Astrocyte (in vitro differentiated cells and primary cell): Measurements from ENCODE around the gene BOLA2.
"Not testable (repeated sequence)": the region's sequence is repeated elsewhere in the genome, so short reads cannot be mapped to it uniquely, and the experiment has no call there.

Experiments
- CTCF ChIP-seq: IDR thresholded peaks from 2 replicates; pipeline ENCODE4 v1.5.1; 2011; ENCODE audit warnings: low read depth, mild to moderate bottlenecking, inconsistent platforms, low read length, moderate library complexity; ENCODE audit not compliant: insufficient read depth
- EZH2 ChIP-seq: IDR thresholded peaks from 2 replicates; pipeline ENCODE4 v1.6.1; 2012; ENCODE audit warnings: mild to moderate bottlenecking, low read length, inconsistent platforms; ENCODE audit not compliant: insufficient read depth

- TF ChIP-seq CTCF, EZH2: not testable (repeated sequence)
These were observed 12.1 kb upstream of the BOLA2 start for GRCh38 chr16:29465985-29466824.
